HG02938 (cell line): Measurements from ENCODE around the gene SPINT1.
"Not testable (repeated sequence)": the region's sequence is repeated elsewhere in the genome, so short reads cannot be mapped to it uniquely, and the experiment has no call there.

Experiments
- ATAC-seq: cut with Tn5 transposase; IDR thresholded peaks from one replicate; pipeline ENCODE4 v1.9.1; 2021; ENCODE audit warnings: mild to moderate bottlenecking, moderate library complexity; ENCODE audit not compliant: unreplicated experiment

Gene SPINT1

GRCh38 chr15:40857601-40858341 is 13.9 kb downstream of the SPINT1 start:
- no peak for ATAC-seq

GRCh38 chr15:40858706-40859105 is 14.9 kb downstream of the SPINT1 start:
- ATAC-seq = no peak

DNA sequence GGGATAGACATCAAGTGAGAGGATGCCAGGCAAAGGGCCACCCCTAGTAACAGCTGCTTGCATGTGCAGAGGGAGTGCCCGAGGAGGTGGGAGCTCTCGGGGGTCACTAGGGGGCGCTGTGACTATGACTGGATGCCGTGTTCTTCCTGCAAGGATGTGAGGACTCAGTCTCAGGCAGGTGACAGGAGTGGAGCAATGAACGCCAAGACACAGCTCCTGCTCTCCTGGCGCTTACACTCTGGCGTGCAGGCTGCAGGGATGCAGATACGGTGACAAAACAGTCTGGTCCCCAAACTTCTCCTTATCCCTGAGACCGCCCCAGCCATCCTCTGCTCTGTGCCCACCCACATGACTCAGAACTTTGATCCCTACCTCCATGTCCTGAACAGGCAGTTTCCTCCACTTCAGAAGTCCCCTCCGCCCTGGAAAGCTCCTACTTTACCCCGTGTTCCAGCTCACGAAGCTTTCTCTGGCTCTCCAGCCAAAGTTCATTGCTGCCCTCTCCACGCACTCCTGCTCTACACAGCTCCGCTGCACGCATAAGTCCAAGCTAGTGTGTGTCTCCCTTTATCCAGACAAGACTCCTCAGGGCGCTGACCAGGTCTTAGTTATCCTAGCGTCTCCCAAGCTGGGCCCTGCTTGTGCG is 15.5 kb downstream of the SPINT1 start:
- no peak for ATAC-seq

DNA sequence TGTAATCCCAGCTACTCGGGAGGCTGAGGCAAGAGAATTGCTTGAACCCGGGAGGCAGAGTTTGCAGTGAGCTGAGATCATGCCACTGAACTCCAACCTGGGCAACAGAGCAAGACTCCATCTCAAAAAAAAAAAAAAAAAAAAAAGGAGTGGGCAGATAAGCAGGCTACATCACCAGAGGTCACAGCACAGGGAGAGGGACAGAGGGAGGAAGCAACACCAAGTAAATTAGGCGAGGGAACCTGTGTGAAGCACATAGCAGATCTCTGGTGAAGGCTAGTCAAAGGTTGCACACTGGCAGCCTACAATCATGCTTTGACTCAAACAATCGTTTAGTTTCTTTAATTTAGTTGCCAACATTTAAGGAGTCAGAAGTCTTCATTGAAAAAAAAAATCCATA is 17.3 kb downstream of the SPINT1 start:
- ATAC-seq = not testable (repeated sequence)

DNA sequence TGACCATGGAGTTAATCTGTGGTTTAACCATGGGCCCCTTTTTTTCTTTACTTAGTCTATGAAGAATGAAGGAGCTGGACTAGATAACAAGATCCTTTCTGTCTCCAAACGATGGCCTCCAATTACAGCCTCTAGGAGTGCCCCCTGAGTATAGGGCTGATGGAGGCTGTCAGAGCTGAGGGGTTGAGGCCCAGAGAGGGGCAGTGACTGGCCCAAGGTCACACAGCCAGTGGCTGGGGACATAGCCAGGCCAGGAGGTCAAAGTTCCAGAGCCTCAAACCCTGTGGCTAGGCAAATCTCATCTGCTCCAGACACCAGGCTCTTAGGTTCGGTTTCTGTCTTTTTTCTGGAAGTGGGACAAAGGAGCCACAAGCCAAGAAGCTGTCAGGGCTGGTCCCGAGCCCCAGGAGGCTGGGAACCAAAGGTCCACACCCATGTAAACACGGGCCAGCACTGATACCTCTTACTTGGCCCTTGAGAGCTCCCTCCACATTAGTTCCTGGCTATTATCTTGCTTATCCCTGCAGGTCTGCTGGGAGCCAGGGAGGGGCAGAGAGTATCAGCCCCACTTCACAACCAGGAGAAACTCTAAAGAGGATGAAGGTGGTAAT is 19.9 kb downstream of the SPINT1 start:
- no peak for ATAC-seq

DNA sequence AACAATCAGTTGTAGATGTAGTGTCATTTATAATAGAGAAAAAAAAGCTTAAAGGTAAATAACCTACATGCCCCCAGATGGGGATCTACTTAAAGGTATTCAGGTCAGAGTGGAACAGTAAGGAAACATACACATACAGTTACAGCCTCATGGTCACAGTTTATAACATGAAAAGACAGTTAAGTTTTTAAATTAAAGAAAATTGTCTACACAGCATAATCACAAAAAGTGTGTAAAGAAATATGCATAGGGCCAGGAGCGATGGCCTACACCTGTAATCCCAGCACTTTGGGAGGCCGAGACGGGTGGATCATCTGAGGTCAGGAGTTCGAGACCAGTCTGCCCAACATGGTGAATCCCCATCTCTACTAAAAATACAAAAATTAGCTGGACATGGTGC is 23.4 kb downstream of the SPINT1 start:
- ATAC-seq = no peak

GRCh38 chr15:40869686-40870085 is 25.8 kb downstream of the SPINT1 start:
- ATAC-seq = no peak

DNA sequence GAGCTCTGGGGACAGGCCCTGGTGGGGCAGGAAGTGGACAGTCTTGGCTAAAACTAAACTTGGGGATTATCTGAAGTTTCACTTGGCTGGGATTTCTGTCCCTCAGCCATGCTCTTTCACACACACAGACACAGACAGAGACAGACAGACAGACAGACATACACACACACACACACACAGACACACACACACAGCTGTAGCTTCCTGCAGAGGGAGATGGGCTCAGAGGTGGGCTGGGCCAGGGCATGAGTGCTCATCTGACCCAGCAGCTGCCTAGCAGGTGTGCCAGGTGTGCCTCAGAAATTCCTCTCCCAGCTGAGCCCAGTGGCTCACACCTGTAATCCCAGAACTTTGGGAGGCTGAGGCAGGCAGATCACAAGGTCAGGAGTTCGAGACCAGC is 26.9 kb downstream of the SPINT1 start:
- ATAC-seq = no peak

GRCh38 chr15:40871749-40872617 is 28.1 kb downstream of the SPINT1 start:
- no peak for ATAC-seq

DNA sequence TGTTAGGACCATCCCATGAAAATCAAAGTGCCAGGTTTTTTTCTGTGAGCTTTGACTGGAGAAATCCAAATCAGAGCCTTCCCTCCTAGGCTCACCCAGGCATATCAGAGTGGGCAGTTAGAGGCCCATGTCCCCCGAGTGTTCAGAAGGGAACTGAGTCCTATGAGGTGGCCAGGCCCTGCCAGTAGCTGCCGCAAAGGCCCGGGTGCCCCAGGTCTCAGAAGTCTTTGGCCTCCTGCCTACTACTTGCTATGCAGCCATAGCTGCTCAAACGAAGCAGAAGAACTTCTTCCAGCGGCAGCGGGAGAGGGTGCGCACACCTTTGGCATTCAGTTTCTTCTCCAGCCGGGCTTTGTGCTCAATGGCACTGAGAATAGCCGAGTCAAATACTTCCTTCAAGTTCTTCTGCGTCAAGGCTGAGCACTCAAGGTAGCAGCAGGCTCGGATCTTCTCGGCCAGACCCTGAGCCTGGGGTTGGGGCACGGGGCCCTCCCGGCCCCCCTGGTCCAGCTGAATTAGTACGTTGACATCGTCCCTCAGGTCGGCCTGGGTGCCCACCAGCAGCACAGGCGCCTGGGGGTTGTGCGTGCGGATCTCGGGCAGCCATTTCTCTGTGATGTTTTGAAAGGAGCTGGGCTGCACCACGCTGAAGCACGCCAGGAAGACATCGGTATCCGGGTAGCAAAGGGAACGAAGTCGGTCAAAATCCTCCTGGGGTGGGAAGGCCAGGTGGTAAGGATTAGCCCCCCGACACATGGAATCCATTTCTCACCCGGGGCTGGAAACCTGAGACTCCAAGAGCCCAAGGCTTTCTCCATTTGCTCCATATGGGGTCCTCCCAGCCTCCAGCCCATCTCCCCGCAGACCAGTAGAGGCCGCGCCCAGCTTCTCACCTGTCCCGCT is 29.2 kb downstream of the SPINT1 start:
- ATAC-seq = no peak

- ATAC-seq = peak; percentile 48
These were observed 30.1 kb downstream of the SPINT1 start, which contains the start of gene RHOV for GRCh38 chr15:40873694-40874561. Gene RHOV (minus strand): TSS chr15:40874234. CDS start chr15:40874139, 95 bp downstream.

GRCh38 chr15:40875991-40876730 is 32.3 kb downstream of the SPINT1 start:
- ATAC-seq = no peak

- no peak for ATAC-seq
These were observed 33.8 kb downstream of the SPINT1 start for GRCh38 chr15:40877694-40878093.

DNA sequence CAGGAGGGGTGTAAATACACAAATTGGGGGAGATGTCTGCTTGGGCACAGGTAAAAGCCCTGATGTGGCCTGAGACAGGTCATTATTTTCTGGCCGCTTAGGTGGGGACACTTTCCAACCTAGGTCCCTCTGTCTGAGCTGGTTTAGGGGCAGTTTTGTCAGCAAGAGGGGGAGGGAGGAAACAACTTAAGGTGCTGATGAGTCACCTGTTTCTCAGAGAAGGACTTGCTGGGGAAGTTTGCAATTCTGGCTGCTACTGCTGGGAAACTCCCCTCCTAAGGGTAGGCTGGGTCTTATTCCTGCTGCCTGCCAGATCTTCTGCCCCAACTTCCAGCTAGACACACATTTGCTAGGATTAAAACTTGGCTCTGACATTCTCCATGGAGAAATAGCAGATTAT is 34.9 kb downstream of the SPINT1 start:
- ATAC-seq = no peak

DNA sequence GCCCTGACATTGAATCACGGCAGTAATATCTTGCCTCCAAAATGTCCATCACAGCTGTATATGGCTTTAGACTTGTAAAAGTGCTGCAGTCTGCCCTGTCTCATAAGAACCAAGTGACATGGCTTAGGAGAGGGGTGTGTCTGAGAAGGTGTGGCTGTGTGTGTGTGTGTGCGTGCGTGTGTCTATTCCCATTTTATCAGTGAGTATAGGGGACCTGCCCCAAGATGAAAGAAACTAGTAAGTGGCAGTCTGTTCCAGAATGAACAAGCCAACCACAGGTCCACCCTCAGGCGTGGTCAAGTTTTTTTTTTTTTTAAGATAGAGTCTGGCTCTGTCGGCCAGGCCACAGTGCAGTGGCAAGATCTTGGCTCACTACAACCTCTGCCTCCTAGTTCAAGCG is 35.8 kb downstream of the SPINT1 start:
- no peak for ATAC-seq

GRCh38 chr15:40881351-40881750 is 37.5 kb downstream of the SPINT1 start:
- no peak for ATAC-seq

GRCh38 chr15:40886586-40886985 is 42.7 kb downstream of the SPINT1 start:
- ATAC-seq = no peak

DNA sequence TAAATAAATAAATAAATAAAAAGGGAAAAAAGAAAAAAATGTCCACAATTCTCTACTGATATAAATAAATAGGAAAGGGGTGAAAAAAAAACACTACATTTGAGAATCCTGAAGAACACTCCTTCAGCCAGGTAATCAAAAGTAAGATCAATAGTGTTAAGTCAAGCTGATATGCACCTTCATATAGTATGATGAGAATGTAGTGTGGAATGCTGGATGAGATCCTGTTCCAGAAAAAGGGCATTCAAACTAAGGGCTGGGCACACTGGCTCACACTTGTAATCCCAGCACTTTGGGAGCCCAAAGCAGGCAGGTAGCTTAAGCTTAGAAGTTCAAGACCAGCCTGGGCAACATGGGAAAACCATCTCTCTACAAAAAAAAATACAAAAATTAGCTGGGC is 45.3 kb downstream of the SPINT1 start:
- ATAC-seq = no peak
